Activated naive CD8-positive, alpha-beta T cell treated with anti-CD3 and anti-CD28 coated beads, Interleukin-2, amount 50 U/mL, for 16 hours (primary cell): ENCODE measurements around the gene CHD3.

ENCODE experiments used
- DNase-seq: peaks from one replicate; pipeline ENCODE4 v3.0.0-alpha.2; 2020; ENCODE audit warnings: low read depth, low spot score

CHD3 gene

DNA sequence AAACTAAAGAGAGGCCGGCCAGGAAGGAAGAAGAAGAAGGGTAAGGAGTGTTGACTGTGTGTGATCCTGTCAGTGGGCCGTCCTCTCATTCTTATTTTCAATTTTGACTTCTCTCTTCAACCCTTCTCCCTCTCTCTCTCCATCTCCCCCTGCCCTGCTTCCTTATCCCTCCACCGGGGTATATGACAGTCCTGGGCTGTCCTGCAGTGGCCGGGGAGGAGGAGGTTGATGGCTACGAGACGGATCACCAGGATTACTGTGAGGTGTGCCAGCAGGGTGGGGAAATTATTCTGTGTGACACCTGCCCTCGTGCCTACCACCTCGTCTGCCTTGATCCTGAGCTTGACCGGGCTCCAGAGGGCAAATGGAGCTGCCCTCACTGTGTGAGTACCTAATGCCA is 5.6 kb downstream of the CHD3 start:
- DNase-seq = no peak

DNA sequence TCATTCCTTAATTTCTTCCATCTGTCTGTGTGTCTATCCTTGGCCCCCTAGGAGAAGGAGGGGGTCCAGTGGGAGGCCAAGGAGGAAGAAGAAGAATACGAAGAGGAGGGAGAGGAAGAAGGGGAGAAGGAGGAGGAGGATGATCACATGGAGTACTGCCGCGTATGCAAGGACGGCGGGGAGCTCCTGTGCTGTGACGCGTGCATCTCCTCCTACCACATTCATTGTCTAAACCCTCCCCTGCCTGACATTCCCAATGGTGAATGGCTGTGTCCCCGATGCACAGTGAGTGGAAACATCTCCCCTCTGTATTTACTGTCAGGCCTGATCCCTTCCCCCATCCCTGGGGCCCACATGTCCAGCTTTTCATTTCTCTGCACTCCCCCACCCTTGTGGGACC is 6.3 kb downstream of the CHD3 start:
- no peak for DNase-seq

DNA sequence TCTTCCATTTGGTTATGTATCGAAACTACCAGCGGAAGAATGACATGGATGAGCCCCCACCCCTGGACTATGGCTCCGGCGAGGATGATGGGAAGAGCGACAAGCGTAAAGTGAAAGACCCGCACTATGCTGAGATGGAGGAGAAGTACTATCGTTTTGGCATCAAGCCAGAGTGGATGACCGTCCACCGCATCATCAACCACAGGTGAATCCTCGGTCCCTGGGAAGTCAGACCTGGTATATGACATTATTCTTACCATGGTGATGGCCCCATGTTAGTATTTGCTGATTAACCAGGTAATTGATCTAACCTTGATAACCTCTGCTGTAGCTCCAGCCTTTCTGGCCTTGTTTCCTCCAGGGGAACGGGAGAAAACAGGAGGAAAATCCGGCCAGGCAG is 8.5 kb downstream of the CHD3 start:
- DNase-seq = no peak

DNA sequence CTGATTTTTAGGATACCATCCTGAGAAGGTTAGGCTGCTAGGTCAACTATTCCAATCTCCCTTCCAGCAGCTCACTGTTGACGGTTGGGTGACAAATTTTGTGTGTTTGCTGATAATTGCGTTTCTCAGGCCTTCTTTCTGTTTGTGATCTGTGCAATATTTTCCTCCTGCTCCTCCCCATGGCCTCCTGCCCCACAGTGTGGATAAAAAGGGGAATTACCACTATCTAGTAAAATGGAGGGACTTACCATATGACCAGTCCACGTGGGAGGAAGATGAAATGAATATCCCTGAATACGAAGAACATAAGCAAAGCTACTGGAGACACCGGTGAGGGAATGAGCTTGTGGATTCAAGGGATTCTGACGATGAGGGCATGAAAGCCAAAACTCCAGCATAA is 9.2 kb downstream of the CHD3 start:
- DNase-seq = no peak

DNA sequence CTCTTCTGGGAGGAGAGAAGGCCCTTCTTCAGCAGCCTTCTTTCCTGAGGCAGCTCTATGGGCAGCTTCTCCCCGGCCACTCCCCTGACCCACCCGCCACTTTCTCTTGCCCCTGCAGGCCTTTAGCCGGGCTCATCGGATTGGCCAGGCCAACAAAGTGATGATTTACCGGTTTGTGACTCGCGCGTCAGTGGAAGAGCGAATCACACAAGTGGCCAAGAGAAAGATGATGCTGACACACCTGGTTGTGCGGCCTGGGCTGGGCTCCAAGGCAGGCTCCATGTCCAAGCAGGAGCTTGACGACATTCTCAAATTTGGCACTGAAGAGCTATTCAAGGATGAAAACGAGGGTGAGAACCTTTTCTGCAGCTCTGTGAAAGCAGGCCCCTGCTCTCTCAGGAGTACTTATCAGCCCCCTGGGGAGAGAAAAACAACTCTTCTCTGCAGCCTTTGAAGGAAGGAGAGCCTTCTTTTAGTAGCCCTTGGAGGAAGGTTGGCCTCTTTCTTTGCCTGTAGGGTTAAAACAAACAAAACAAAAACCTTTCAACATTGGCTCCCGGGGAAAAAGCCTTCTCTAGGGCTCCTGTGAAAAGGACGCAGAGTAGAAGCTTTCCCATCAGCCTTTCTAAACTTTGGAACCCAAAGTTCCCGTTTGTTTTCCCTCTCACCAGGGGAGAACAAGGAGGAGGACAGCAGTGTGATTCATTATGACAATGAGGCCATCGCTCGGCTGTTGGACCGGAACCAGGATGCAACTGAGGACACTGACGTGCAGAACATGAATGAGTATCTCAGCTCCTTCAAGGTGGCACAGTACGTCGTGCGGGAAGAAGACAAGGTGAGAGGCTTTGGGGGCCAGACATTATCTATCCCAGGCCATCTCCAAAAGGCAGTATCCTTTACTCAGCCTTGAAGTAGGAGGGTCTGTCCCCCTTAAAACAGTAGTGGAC is 14.8 kb downstream of the CHD3 start:
- no peak for DNase-seq

DNA sequence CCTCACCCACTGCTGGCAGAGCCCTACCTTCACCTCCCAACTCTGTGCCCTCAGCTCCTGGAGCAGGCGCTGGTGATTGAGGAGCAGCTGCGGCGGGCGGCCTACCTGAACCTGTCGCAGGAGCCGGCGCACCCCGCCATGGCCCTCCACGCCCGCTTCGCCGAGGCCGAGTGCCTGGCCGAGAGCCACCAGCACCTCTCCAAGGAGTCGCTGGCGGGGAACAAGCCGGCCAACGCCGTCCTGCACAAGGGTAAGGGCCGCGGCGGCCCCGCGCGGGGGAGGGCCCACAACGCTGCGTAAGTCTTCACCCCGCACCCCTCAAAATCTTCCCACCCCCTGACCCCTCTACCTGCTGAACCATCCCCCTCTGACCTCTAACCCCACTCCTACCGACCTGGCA is 20.5 kb downstream of the CHD3 start:
- DNase-seq = no peak

DNA sequence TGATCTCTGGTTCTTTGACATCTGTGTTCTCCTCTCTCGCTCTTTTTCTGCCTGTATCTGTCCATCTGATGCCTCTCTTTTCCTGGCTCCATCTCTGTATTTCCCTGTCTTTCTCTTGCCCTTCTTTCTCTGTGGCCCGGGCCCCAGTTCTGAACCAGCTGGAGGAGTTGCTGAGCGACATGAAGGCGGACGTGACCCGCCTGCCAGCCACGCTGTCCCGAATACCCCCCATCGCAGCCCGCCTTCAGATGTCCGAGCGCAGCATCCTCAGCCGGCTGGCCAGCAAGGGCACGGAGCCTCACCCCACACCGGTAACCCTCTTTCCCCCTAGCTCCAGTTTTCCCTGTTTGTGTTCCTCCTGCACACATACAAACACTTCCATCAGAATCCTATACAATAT is 21.7 kb downstream of the CHD3 start:
- no peak for DNase-seq

DNA sequence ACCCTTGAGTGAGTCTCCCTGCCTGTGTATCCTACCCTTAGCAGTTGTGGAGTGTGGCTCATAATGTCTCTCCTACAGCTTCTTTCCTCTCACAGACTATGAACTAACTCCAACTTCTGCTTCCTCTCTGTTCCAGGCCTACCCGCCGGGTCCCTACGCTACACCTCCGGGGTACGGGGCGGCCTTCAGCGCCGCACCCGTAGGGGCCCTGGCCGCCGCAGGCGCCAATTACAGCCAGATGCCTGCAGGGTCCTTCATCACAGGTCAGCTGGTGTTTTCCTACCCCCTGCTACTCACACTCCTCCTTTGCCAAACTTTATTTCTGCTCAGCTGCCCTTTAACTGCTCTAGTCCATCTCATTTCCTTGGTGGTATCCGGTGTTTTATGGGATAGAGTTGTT is 22.1 kb downstream of the CHD3 start:
- DNase-seq = no peak

DNA sequence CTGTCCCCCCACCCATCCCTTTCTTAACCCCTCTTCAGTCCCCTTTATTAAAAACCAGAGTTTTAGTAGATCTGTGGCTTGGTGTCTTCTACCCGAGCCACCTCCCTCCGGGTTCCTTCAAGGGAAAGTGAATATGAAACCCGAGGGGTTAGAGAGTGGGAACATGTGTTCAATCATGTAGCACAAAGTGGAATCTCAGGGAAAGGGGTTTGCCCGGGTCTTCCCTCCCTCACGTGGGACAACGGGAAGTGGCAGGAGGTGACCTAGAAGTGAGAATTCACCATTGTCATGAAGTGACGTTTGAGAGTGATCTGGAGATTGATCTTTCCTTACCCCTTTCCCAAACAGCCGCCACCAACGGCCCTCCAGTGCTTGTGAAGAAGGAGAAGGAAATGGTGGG is 22.5 kb downstream of the CHD3 start:
- no peak for DNase-seq

DNA sequence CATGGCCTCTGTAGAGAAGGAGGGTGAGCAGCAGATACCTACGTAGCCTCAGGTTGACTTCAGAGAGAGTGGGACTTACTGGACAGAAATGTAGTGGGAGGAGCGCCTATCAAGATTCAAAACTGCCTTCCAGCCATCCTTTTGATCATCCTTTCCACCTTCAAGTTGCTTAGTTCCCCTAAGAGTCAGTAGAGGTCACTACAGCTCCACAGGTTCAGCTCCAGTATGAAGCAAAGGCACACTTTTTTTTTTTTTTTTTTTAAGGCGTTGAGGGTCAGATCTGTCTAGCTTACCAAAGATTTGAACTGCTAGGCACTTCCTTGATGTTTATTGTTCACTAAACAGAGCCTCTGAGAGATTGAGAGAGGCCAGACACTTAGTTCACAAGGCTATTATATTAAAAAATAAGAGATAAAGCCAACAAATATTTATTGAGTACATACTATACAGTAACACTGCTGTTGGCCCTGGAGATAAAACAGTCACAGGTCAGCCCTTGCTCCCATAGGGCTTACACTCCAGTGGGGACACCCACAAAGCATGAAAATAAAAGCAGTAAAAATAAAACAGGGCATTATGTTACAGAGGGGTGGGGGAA is 24.4 kb downstream of the CHD3 start:
- DNase-seq = no peak

DNA sequence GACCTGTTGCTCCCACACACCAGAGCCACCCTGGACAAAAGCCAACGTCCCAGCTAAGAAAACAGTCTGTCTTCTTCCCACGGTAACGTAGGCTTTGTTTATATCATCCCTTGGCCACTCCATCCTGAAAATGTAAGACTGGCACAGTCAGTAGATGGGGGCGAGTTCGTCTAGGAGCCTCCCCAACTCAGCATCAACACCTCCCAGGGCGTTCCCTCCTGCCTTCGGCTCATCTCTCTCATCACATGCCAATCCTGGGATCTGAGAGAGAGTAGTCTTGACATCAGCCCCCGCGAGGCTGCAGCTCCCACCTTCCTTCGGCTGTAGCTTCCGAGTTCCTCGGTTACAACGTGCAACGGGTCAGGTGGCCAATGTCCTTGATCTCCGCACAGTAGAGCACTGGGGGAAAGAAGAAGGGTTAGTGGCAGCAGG is 26.6 kb downstream of the CHD3 start:
- DNase-seq = no peak

DNA sequence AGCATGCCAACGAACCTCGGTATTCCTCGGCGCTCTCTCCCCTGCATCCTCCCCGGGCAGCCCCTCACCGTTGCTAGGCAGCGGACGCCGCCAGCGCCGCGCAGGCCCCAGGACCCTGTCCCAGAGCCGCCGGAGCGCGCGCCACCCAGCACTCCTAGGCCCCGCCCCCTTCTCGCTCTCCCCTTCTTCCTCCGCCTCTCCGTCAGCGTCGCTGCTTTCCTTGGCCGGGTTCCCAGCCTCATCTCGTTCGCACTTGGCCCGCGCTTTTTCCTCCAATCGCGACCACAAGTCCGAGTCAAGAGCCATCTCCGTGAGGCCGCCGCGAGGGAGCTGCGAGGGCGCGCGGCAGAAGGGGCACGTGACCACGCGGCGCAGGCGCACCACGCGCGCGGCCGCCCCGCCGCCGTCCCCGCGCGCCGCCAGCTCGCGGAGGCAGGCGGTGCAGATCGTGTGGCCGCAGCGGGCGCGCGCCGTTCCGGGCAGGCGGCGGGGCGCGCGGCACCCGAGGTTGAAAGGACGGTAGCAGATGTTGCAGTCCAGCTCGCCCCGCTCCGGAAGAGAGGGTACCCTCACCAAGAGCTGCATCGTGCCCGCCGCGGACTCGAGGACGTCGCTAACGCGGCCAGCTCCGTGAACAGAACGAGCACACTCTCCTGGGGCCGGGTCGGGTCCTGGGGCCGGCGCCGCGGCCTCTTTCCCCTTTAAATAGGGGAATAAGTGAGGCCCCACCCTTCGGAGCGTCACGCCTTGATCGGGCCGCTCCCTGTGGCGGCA is 27.2 kb downstream of the CHD3 start, which contains the start of gene RNF227:
RNF227 (minus strand) TSS at position 679 of the 774 bp plus-strand sequence; CDS start at position 585, 94 bp downstream.
- peak; percentile 67 for DNase-seq

DNA sequence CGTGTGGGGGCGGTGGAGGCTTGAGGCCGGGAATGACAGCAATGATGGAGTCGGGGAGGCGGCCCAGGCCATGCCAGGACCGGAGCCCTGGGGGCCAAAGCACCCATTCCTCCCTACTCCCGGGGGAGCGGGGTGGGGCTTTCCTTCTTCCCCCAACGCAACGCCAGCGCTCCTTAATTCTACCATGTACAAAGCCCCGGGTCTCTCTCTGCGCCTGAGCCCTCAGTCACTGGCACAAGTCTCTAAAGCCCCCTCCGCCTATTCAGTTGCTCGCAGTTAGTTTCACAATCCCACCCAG is 27.7 kb downstream of the CHD3 start:
- no peak for DNase-seq

DNA sequence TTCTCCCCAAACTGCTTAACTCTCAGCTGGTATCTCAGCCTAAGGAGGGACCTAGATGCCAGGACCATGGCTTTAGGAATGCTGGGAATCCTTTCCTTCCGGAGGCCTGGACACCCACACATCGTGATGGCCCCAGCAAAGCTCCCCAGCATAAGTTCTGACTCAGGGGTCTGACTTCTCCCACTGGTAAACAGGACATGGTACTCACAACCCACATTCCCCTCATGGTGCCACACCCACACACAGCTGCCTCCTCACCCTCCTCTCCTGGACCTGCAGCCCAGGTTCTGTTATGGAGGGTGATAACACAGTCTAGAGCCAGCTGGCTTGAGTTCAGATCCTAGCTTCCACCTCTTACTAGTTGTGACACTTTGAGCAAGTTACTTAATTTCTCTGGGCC is 28.2 kb downstream of the CHD3 start:
- DNase-seq = no peak

DNA sequence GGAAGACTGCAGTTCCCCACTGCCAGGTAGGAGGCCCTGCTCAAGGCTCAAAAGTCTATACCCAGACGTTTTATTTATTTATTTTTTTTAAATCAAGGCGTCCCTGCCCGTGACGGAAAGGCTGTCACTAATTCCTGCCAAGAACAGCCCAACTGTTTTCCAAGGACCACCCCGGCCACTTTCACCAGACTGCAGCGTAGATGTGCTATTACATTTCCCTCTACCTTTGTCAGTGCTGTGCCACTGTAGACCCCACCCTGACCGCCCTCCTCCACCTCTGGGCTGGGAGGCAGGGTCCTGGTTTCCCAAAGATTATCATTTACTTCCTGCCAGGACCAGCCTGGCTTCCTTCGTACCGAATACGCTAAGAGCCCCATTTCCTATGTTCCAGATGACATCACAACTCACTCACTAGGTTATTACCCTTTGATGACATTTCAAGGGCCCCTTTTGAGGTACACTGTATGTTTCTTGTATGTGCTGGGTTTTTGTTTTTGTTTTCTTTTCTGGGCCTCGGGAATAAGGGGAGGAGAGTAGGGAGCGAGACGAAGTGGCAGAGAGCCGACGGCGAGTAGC is 33.8 kb downstream of the CHD3 start:
- no peak for DNase-seq

DNA sequence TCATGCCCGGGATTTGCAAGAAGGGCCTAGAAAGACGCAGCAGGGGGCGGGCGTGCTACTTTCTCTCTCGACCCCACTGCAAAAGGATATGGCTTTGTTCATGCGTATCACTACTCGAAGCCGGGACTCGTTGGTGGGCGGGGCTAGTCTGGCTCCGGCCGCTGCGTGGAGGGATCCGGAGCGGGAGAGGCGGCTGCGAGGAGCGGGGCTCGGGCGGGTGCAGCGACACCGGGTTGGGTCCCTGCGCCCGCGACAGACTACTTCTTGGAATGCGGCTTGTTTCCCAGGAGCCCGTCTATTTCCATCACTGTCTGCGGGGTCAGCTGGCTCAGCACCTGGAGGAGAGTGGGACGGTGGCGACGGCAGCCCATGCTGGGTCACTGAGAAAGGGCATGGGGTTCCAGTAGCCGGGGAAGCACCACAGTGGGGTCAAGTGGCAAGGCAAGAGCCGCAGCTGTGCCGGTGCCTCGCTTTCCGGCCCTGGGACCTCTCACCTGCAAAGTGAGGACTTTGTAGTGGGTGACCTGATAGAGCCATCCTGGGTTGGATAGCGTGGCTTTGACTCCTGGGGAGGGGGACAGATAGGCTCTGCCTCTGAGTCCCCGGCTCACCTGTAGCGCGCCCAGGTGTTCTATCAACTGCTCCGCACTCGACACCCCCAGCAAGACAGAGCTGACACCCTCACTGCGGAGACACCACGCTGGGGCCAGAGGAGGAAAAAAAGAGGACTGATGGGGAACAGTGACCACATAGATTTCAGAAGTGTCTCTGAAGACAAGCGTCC is 34.4 kb downstream of the CHD3 start:
- DNase-seq = peak; percentile 77

DNA sequence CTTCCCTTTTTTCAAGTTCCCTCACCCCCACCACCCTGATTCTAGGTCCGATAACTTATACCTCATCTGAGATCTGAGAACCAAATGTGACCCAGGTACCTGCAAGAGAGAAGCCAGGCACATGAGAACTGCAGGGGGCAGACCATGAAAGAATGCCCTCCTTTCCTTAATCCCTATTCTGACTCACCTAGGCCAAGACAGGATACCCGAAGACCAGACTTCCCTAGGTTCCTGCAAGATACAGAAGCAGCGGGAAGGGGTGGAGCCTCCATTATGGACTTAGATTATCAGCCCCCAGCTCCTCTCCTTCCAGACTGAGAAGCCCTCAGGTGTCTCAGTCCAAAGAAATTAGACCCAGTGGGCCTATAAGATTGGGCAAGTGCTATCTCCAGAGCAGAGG is 39.0 kb downstream of the CHD3 start:
- no peak for DNase-seq

DNA sequence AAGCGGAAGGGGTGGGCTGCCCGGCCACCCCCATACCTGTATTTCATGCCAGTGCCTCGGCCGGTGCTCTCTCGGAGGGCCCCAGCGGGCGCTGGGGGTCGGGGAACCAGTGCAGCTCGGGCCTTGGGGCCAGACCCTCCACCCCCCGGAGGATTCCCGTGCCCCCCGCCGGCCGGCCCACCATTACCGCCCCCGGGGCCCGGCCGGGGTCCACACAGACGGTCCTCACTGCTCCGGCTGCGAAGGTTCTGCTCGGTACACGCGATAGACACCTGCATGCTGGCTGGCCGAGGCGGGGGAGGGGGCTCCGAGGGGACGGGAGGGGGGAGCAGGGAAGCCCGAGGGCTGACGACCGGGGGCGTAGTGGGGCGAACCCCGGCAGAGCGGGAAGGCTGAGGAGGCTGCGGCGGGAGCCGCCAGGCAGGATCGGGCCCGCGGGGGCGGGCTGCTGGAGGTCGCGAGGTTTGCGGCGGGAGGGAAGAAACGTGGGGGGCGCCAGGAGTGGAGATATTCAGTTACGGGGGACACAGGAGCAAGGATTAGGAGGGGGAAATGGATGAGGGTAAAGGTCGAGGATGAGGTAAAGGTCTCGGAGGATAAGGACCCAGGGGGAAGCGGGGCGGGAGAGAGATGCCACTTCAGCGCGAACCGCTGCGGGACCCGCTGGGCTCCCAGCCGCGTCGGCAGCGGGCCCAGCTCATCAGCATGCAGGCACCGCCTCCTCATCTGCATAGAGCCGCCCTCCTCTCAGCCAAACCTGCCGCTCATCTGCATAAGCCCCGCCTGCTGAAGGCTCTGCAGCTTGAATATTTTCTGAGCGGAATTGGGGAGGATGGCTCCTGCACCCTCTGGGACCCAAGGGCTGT is 40.8 kb downstream of the CHD3 start, which contains the start of gene KCNAB3:
KCNAB3 (minus strand) TSS at position 699 of the 866 bp plus-strand sequence; CDS start at position 278, 421 bp downstream.
- no peak for DNase-seq

DNA sequence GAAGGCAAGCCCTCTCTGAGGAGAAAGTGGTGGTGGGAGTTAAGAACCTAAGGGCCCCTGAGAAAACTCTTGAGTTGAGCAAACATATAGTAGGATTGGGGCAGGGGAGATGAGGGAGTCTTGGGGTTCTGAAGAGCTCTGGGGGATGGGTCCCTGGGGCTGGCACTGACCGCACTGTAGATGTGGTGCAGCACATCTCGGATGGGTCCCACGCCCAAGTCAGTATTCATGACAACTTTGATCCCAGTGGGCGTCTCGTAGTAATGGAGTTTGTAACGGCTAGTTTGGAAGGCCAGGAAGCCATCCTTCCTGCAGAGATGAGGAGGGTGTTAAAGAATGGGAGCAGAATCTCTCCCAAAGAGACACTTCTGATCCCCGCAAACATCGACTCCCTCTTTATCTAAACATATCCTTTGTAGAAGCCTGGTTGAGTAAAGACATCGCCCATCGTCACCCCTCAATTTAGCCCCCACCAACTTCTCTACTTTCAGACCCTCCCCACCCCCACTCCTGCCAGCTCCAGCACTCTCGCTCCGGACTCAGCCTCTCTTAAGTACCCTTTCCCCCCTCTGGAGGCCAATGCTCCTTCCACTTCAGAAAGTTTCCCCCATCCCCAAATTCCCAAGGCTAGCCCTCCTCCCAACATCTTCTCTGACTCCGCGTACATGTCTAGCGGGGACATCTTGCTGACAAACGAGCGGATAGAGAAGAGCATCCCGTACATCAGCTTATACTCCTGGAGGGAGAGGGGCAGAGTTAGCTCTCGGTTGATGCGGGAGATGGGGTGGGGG is 42.4 kb downstream of the CHD3 start:
- no peak for DNase-seq
